Liver (tissue), 9 donors: Measurements from ENCODE around the gene C1orf52. TPM values are rescaled to one million over a fixed set of nuclear protein-coding genes. Genes with fewer than 3 reads are reported as not detected.

Experiments
- DNase-seq: peaks from one replicate; pipeline ENCODE4 v3.0.0-alpha.2; 2017; ENCODE audit warnings: low spot score
- H3K27ac ChIP-seq, 2 donors: one replicate each; pipeline ENCODE4 v1.7.0; 2013; ENCODE audit warnings: inconsistent platforms in 2 of 2, low read length in 2 of 2, control low read depth in 1 of 2, low read depth in 1 of 2, mild to moderate bottlenecking in 1 of 2
- H3K27me3 ChIP-seq, 4 donors: one replicate each; pipeline versions ENCODE4 v1.6.1 to v1.7.0; 2013; ENCODE audit warnings: low read length in 3 of 4, inconsistent platforms in 1 of 4, mild to moderate bottlenecking in 1 of 4, moderate library complexity in 1 of 4; ENCODE audit not compliant: control insufficient read depth in 4 of 4, insufficient read depth in 4 of 4
- H3K36me3 ChIP-seq, 4 donors: one replicate each; pipeline versions ENCODE4 v1.6.1 to v1.7.0; 2013; ENCODE audit warnings: low read length in 3 of 4, mild to moderate bottlenecking in 3 of 4, low read depth in 1 of 4, moderate library complexity in 1 of 4; ENCODE audit not compliant: control insufficient read depth in 4 of 4, insufficient read depth in 3 of 4
- H3K4me1 ChIP-seq, 4 donors: one replicate each; pipeline versions ENCODE4 v1.6.1 to v1.7.0; 2013; ENCODE audit warnings: low read length in 3 of 4, mild to moderate bottlenecking in 3 of 4, moderate library complexity in 1 of 4; ENCODE audit not compliant: control insufficient read depth in 4 of 4, insufficient read depth in 4 of 4
- H3K4me3 ChIP-seq, 3 donors: one replicate each; pipeline versions ENCODE4 v1.6.1 to v1.7.0; 2013; ENCODE audit warnings: low read length in 3 of 3, control low read depth in 1 of 3, low read depth in 1 of 3, mild to moderate bottlenecking in 1 of 3
- H3K9ac ChIP-seq, 2 donors: one replicate each; pipeline ENCODE4 v1.7.0; 2013; ENCODE audit warnings: low read length in 2 of 2, mild to moderate bottlenecking in 2 of 2, moderate library complexity in 2 of 2, control low read depth in 1 of 2, low read depth in 1 of 2
- H3K9me3 ChIP-seq, 4 donors: one replicate each; pipeline versions ENCODE4 v1.6.1 to v1.7.0; 2013; ENCODE audit warnings: low read length in 3 of 4; ENCODE audit not compliant: control insufficient read depth in 4 of 4
- EGR1 ChIP-seq, 2 donors: IDR thresholded peaks; 2 replicates each; pipeline ENCODE4 v1.6.1; 2016 to 2018; ENCODE audit warnings: antibody characterized with exemption in 2 of 2, low read depth in 2 of 2
- FOXA2 ChIP-seq: IDR thresholded peaks from 2 replicates; pipeline ENCODE4 v1.6.1; 2016; ENCODE audit warnings: antibody characterized with exemption
- GABPA ChIP-seq, 2 donors: IDR thresholded peaks in 1 of 2; conservative IDR thresholded peaks in 1 of 2; 2 replicates each; pipeline ENCODE4 v1.6.1; 2016; ENCODE audit warnings: antibody characterized with exemption in 2 of 2, mild to moderate bottlenecking in 1 of 2, moderate library complexity in 1 of 2
- HNF4A ChIP-seq, 2 donors: conservative IDR thresholded peaks; 2 replicates each; pipeline ENCODE4 v1.6.1; 2016; ENCODE audit warnings: antibody characterized with exemption in 2 of 2, mild to moderate bottlenecking in 2 of 2
- HNF4G ChIP-seq: IDR thresholded peaks from 2 replicates; pipeline ENCODE4 v1.6.1; 2016; ENCODE audit warnings: antibody characterized with exemption
- JUND ChIP-seq, 2 donors: IDR thresholded peaks; 2 replicates each; pipeline ENCODE4 v1.6.1; 2016; ENCODE audit warnings: antibody characterized with exemption in 2 of 2
- NR2F2 ChIP-seq: IDR thresholded peaks from 2 replicates; pipeline ENCODE4 v1.6.1; 2016; ENCODE audit warnings: antibody characterized with exemption
- RAD21 ChIP-seq, 2 donors: IDR thresholded peaks; 2 replicates each; pipeline ENCODE4 v1.6.1; 2016; ENCODE audit warnings: antibody characterized with exemption in 2 of 2, mild to moderate bottlenecking in 2 of 2
- RXRA ChIP-seq, 2 donors: IDR thresholded peaks; 2 replicates each; pipeline ENCODE4 v1.6.1; 2017 to 2018; ENCODE audit warnings: antibody characterized with exemption in 2 of 2, mild to moderate bottlenecking in 1 of 2
- SP1 ChIP-seq: IDR thresholded peaks from 2 replicates; pipeline ENCODE4 v1.6.1; 2018; ENCODE audit warnings: antibody characterized with exemption, mild to moderate bottlenecking
- TAF1 ChIP-seq: conservative IDR thresholded peaks from 2 replicates; pipeline ENCODE4 v1.6.1; 2016; ENCODE audit warnings: antibody characterized with exemption, mild to moderate bottlenecking
- YY1 ChIP-seq: IDR thresholded peaks from 2 replicates; pipeline ENCODE4 v1.6.1; 2016; ENCODE audit warnings: antibody characterized with exemption, mild to moderate bottlenecking
- WGBS: extraction: QIAGEN DNeasy Blood & Tissue Kit; methylation state at CpG from one replicate; pipeline ENCODE4 v1.1.7; 2013; 5-methylcytosine and 5-hydroxymethylcytosine counted together
- polyA plus RNA-seq, 2 donors: library from polyadenylated mRNA; stranded (reverse) in 1 of 2; unstranded in 1 of 2; fragments of 200-250 nt in 1 of 2; fragments of >200 nt in 1 of 2; fragmentation: Nextera tagmentation in 1 of 2; extraction: Ambion mirVana in 1 of 2; gene quantifications; one replicate each; pipeline versions ENCODE4 v1.2.1 to v1.2.3, GENCODE V29; 2013 to 2015
- total RNA-seq, 2 donors: library from RNA; depleted of rRNA; stranded (reverse); fragments of >200 nt; gene quantifications; one replicate each; pipeline ENCODE4 v1.2.3, GENCODE V29; 2014
- TF ChIP-seq, protein P1 (sequence below): fragments of 150-350 bp; IDR thresholded peaks from 2 replicates; pipeline ENCODE4 v1.5.1; 2017; ENCODE audit warnings: improper control_type of control experiment, low read depth, low read length; ENCODE audit not compliant: missing input control
- TF ChIP-seq, protein P2 (sequence below): IDR thresholded peaks from 2 replicates; pipeline ENCODE4 v1.6.1; 2016; ENCODE audit warnings: antibody characterized with exemption
- TF ChIP-seq, protein P3 (sequence below): IDR thresholded peaks from 2 replicates; pipeline ENCODE4 v1.6.1; 2016; ENCODE audit warnings: antibody characterized with exemption, mild to moderate bottlenecking
- TF ChIP-seq, protein P4 (sequence below): IDR thresholded peaks from 2 replicates; pipeline ENCODE4 v1.6.1; 2016; ENCODE audit warnings: antibody characterized with exemption
- TF ChIP-seq, protein P5 (sequence below): IDR thresholded peaks from 2 replicates; pipeline ENCODE4 v1.6.1; 2016; ENCODE audit warnings: antibody characterized with exemption
- donor health status: healthy.
- donor health status: healthy.
- donor health status: healthy.
- donor health status: healthy.
- donor health status: healthy.

Gene C1orf52
- total and polyA plus RNA-seq, 4 donors: 6.1 to 10.9 (median 7.3) TPM

DNA sequence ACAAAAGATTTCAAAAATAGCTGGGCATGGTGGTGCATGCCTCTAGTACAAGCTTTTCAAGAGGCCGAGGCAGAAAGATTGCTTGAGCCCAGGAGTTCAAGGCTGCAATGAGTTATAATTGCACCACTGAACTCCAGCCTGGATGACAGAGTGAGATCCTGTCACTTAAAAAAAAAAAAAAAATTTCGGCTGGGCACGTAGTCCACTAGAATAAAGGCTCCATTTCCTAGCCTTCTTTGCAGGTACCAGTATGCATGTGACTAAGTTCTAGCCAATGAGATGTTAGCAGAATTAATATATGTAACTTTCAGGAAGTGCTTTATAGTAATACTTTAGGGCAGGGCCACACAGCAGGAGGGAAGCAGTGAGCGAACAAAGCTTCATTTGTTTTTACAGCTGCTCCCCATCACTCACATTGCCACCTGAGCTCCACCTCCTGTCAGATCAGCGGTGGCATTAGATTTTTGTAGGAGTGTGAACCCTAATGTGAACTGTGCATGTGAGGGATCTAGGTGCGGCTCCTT, 29.8 kb downstream of the C1orf52 start:
- DNase-seq: no peak
- Histone ChIP-seq H3K36me3 (no peaks in the 10 kb centered on the region), H3K27ac (no peak overlapping the region), H3K4me1 (no peaks in the 10 kb centered on the region), H3K4me3 (no peak overlapping the region), H3K27me3 (no peaks in the 10 kb centered on the region), H3K9ac (no peak overlapping the region), H3K9me3 (no peaks in the 10 kb centered on the region)
- WGBS: 76% methylated on average over 6 of the region's 6 CpGs
- TF ChIP-seq TAF1 (no peak), YY1 (no peak), GABPA (IDR thresholded peaks at IDR 0.05 in 1 of 2, conservative IDR thresholded peaks at IDR 0.05 in 1 of 2) (no peak), RXRA (IDR thresholded peaks at IDR 0.05) (no peak), RAD21 (IDR thresholded peaks at IDR 0.05) (no peak), HNF4A (conservative IDR thresholded peaks at IDR 0.05) (no peak), SP1 (no peak), EGR1 (IDR thresholded peaks at IDR 0.05; ENCODE audit: low read depth in 2 of 2) (no peak), NR2F2 (no peak), FOXA2 (no peak), JUND (IDR thresholded peaks at IDR 0.05) (no peak)
- TF ChIP-seq, protein P1, sequence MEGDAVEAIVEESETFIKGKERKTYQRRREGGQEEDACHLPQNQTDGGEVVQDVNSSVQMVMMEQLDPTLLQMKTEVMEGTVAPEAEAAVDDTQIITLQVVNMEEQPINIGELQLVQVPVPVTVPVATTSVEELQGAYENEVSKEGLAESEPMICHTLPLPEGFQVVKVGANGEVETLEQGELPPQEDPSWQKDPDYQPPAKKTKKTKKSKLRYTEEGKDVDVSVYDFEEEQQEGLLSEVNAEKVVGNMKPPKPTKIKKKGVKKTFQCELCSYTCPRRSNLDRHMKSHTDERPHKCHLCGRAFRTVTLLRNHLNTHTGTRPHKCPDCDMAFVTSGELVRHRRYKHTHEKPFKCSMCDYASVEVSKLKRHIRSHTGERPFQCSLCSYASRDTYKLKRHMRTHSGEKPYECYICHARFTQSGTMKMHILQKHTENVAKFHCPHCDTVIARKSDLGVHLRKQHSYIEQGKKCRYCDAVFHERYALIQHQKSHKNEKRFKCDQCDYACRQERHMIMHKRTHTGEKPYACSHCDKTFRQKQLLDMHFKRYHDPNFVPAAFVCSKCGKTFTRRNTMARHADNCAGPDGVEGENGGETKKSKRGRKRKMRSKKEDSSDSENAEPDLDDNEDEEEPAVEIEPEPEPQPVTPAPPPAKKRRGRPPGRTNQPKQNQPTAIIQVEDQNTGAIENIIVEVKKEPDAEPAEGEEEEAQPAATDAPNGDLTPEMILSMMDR: no peak
- TF ChIP-seq, protein P2, sequence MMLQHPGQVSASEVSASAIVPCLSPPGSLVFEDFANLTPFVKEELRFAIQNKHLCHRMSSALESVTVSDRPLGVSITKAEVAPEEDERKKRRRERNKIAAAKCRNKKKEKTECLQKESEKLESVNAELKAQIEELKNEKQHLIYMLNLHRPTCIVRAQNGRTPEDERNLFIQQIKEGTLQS: no peak
- TF ChIP-seq, protein P3, sequence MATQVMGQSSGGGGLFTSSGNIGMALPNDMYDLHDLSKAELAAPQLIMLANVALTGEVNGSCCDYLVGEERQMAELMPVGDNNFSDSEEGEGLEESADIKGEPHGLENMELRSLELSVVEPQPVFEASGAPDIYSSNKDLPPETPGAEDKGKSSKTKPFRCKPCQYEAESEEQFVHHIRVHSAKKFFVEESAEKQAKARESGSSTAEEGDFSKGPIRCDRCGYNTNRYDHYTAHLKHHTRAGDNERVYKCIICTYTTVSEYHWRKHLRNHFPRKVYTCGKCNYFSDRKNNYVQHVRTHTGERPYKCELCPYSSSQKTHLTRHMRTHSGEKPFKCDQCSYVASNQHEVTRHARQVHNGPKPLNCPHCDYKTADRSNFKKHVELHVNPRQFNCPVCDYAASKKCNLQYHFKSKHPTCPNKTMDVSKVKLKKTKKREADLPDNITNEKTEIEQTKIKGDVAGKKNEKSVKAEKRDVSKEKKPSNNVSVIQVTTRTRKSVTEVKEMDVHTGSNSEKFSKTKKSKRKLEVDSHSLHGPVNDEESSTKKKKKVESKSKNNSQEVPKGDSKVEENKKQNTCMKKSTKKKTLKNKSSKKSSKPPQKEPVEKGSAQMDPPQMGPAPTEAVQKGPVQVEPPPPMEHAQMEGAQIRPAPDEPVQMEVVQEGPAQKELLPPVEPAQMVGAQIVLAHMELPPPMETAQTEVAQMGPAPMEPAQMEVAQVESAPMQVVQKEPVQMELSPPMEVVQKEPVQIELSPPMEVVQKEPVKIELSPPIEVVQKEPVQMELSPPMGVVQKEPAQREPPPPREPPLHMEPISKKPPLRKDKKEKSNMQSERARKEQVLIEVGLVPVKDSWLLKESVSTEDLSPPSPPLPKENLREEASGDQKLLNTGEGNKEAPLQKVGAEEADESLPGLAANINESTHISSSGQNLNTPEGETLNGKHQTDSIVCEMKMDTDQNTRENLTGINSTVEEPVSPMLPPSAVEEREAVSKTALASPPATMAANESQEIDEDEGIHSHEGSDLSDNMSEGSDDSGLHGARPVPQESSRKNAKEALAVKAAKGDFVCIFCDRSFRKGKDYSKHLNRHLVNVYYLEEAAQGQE: no peak
- TF ChIP-seq, protein P4, sequence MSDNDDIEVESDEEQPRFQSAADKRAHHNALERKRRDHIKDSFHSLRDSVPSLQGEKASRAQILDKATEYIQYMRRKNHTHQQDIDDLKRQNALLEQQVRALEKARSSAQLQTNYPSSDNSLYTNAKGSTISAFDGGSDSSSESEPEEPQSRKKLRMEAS: no peak

DNA sequence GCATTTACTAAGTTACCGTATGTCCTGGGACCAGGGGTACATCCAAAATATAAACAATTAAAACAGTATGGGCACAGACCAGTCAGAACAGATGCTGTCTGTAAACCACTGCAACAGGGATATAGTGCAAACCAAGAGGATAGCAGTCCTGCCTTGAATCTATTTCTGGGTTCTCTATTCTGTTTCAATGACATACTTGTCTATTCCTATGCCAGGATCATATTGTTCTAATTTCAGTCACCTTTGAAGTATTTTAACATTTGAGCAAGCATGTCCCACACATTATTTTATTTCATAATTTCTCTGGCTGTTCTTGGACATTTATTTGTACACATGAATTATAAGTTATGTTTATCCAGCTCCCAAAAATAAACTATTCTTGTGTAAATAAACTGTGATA, 30.5 kb downstream of the C1orf52 start:
- H3K27me3 ChIP-seq: no peaks in the 10 kb centered on the region
- DNase-seq: no peak
- H3K36me3 ChIP-seq: no peaks in the 10 kb centered on the region
- 42% methylated on average over 1 of the region's 1 CpG for WGBS
- no peak overlapping the region for H3K4me3 ChIP-seq
- H3K9me3 ChIP-seq: no peaks in the 10 kb centered on the region
- H3K9ac ChIP-seq: no peak overlapping the region
- H3K4me1 ChIP-seq: no peaks in the 10 kb centered on the region
- H3K27ac ChIP-seq: no peak overlapping the region
- TF ChIP-seq JUND (IDR thresholded peaks at IDR 0.05): no peak
- no peak for TF ChIP-seq HNF4G
- TF ChIP-seq, protein P5, sequence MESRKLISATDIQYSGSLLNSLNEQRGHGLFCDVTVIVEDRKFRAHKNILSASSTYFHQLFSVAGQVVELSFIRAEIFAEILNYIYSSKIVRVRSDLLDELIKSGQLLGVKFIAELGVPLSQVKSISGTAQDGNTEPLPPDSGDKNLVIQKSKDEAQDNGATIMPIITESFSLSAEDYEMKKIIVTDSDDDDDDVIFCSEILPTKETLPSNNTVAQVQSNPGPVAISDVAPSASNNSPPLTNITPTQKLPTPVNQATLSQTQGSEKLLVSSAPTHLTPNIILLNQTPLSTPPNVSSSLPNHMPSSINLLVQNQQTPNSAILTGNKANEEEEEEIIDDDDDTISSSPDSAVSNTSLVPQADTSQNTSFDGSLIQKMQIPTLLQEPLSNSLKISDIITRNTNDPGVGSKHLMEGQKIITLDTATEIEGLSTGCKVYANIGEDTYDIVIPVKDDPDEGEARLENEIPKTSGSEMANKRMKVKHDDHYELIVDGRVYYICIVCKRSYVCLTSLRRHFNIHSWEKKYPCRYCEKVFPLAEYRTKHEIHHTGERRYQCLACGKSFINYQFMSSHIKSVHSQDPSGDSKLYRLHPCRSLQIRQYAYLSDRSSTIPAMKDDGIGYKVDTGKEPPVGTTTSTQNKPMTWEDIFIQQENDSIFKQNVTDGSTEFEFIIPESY: no peak
- no peak for TF ChIP-seq RAD21 (IDR thresholded peaks at IDR 0.05)
- TF ChIP-seq NR2F2: no peak
- TF ChIP-seq HNF4A (conservative IDR thresholded peaks at IDR 0.05): no peak
- TF ChIP-seq FOXA2: no peak
- no peak for TF ChIP-seq RXRA (IDR thresholded peaks at IDR 0.05)
- no peak for TF ChIP-seq TAF1
- TF ChIP-seq, protein P4: no peak
- TF ChIP-seq, protein P3: no peak
- TF ChIP-seq, protein P1: no peak
